ENCODE measurements around the gene HOXC13. TPM values are rescaled to one million over a fixed set of nuclear protein-coding genes. Genes with fewer than 3 reads are reported as not detected.

The HOXC13 gene
- total RNA-seq, 1 donor from 2014 or later, result not detected

GRCh38 chr12:53956251-53956887 is 17.7 kb downstream of the HOXC13 start:
- Histone ChIP-seq H3K27me3 (ENCODE audit: control insufficient read depth, insufficient read depth, low read length) (peaks cover 99% of the 10 kb centered on the region), H3K4me3 (ENCODE audit: low read depth, low read length) (no peak overlapping the region), H3K36me3 (ENCODE audit: control insufficient read depth, insufficient read depth, low read length) (no peaks in the 10 kb centered on the region)
- no peak for DNase-seq (ENCODE audit: low read depth)
- TF ChIP-seq CTCF (IDR thresholded peaks at IDR 0.05; ENCODE audit: insufficient read depth, low read length, poor library complexity, severe bottlenecking), result no peak

- no peak for TF ChIP-seq CTCF (IDR thresholded peaks at IDR 0.05; ENCODE audit: insufficient read depth, low read length, poor library complexity, severe bottlenecking)
- peaks cover 99% of the 10 kb centered on the region for H3K27me3 ChIP-seq (ENCODE audit: control insufficient read depth, insufficient read depth, low read length)
- no peak for DNase-seq (ENCODE audit: low read depth)
- no peaks in the 10 kb centered on the region for H3K36me3 ChIP-seq (ENCODE audit: control insufficient read depth, insufficient read depth, low read length)
- H3K4me3 ChIP-seq (ENCODE audit: low read depth, low read length), result no peak overlapping the region
These were observed 18.4 kb downstream of the HOXC13 start for GRCh38 chr12:53956914-53957536.

- Histone ChIP-seq H3K27me3 (ENCODE audit: control insufficient read depth, insufficient read depth, low read length) (peaks cover 96% of the 10 kb centered on the region), H3K36me3 (ENCODE audit: control insufficient read depth, insufficient read depth, low read length) (no peaks in the 10 kb centered on the region), H3K4me3 (ENCODE audit: low read depth, low read length) (no peak overlapping the region)
- no peak for DNase-seq (ENCODE audit: low read depth)
- TF ChIP-seq CTCF (IDR thresholded peaks at IDR 0.05; ENCODE audit: insufficient read depth, low read length, poor library complexity, severe bottlenecking), result no peak
These were observed 19.5 kb downstream of the HOXC13 start for GRCh38 chr12:53958128-53958527.

- Histone ChIP-seq H3K36me3 (ENCODE audit: control insufficient read depth, insufficient read depth, low read length) (no peaks in the 10 kb centered on the region), H3K27me3 (ENCODE audit: control insufficient read depth, insufficient read depth, low read length) (peaks cover 96% of the 10 kb centered on the region), H3K4me3 (ENCODE audit: low read depth, low read length) (no peak overlapping the region)
- TF ChIP-seq CTCF (IDR thresholded peaks at IDR 0.05; ENCODE audit: insufficient read depth, low read length, poor library complexity, severe bottlenecking), result no peak
- DNase-seq (ENCODE audit: low read depth), result no peak
These were observed 20.7 kb downstream of the HOXC13 start for GRCh38 chr12:53959314-53959713.

GRCh38 chr12:53960187-53961024 is 21.8 kb downstream of the HOXC13 start:
- peaks cover 94% of the 10 kb centered on the region for H3K27me3 ChIP-seq (ENCODE audit: control insufficient read depth, insufficient read depth, low read length)
- no peak overlapping the region for H3K4me3 ChIP-seq (ENCODE audit: low read depth, low read length)
- no peaks in the 10 kb centered on the region for H3K36me3 ChIP-seq (ENCODE audit: control insufficient read depth, insufficient read depth, low read length)
- no peak for TF ChIP-seq CTCF (IDR thresholded peaks at IDR 0.05; ENCODE audit: insufficient read depth, low read length, poor library complexity, severe bottlenecking)
- DNase-seq (ENCODE audit: low read depth), result no peak
